Smooth muscle cell (in vitro differentiated cells): ENCODE data around the gene GTF2A1. TPM values are rescaled to one million over a fixed set of nuclear protein-coding genes. Genes with fewer than 3 reads are reported as not detected.

ENCODE experiments used
- DNase-seq: peaks from one replicate; lab custom pipeline; 2025; ENCODE audit not compliant: unreplicated experiment; lab: John Stamatoyannopoulos, UW
- H2AFZ ChIP-seq: fragments of 200-600 bp; sonication (generic); 2 replicates; pipeline ENCODE4 v1.6.0; 2016; ENCODE audit warnings: antibody characterized with exemption, low read depth, mild to moderate bottlenecking
- H3F3A ChIP-seq: fragments of 200-600 bp; sonication (generic); 2 replicates; pipeline ENCODE4 v1.6.0; 2017; ENCODE audit warnings: antibody characterized with exemption, low read depth
- H3K27ac ChIP-seq: fragments of 200-600 bp; sonication (generic); 2 replicates; pipeline ENCODE4 v1.5.1; 2016; ENCODE audit warnings: low read depth, mild to moderate bottlenecking
- H3K27me3 ChIP-seq: fragments of 200-600 bp; sonication (generic); 2 replicates; pipeline ENCODE4 v1.6.1; 2016; ENCODE audit warnings: low read depth, mild to moderate bottlenecking
- H3K36me3 ChIP-seq: fragments of 200-600 bp; sonication (generic); 2 replicates; pipeline ENCODE4 v1.5.1; 2016; ENCODE audit warnings: low read depth
- H3K4me1 ChIP-seq: fragments of 200-600 bp; sonication (generic); 2 replicates; pipeline ENCODE4 v1.5.1; 2016; ENCODE audit warnings: low read depth
- H3K4me2 ChIP-seq: fragments of 200-600 bp; sonication (generic); 2 replicates; pipeline ENCODE4 v1.6.0; 2016; ENCODE audit warnings: mild to moderate bottlenecking
- H3K4me3 ChIP-seq: fragments of 200-600 bp; sonication (generic); 2 replicates; pipeline ENCODE4 v1.5.1; 2016; ENCODE audit warnings: mild to moderate bottlenecking
- H3K79me2 ChIP-seq: fragments of 200-600 bp; sonication (generic); 2 replicates; pipeline ENCODE4 v1.6.0; 2016; ENCODE audit warnings: low read depth, mild to moderate bottlenecking
- H3K9ac ChIP-seq: fragments of 200-600 bp; sonication (generic); 2 replicates; pipeline ENCODE4 v1.6.0; 2016; ENCODE audit warnings: low read depth
- H3K9me3 ChIP-seq: fragments of 200-600 bp; sonication (generic); replicated peaks from 2 replicates; pipeline ENCODE4 v1.5.1; 2016; ENCODE audit warnings: low read depth
- H4K20me1 ChIP-seq: fragments of 200-600 bp; sonication (generic); 2 replicates; pipeline ENCODE4 v1.6.0; 2016; ENCODE audit warnings: low read depth
- CTCF ChIP-seq: fragments of 200-600 bp; sonication (generic); IDR thresholded peaks from 2 replicates; pipeline ENCODE4 v1.5.1; 2017; ENCODE audit warnings: borderline replicate concordance, mild to moderate bottlenecking, antibody characterized with exemption; ENCODE audit not compliant: insufficient read depth, poor library complexity, severe bottlenecking
- WGBS: methylation state at CpG from one replicate; pipeline ENCODE4 v1.1.7; 2016; ENCODE audit warnings: low lambda C conversion rate; 5-methylcytosine and 5-hydroxymethylcytosine counted together
- polyA plus RNA-seq: library from polyadenylated mRNA; unstranded; fragments of >200 nt; fragmentation: Nextera tagmentation; extraction: Ambion mirVana; gene quantifications from 2 replicates; pipeline ENCODE4 v1.2.1, GENCODE V29; 2016
- total RNA-seq: library from RNA; depleted of rRNA; stranded (reverse); fragments of >200 nt; gene quantifications from 2 replicates; pipeline ENCODE4 v1.2.3, GENCODE V29; 2014

Gene GTF2A1
- total and polyA plus RNA-seq, 2 experiments from 2014 or later: 4.7 to 39.4 TPM

DNA sequence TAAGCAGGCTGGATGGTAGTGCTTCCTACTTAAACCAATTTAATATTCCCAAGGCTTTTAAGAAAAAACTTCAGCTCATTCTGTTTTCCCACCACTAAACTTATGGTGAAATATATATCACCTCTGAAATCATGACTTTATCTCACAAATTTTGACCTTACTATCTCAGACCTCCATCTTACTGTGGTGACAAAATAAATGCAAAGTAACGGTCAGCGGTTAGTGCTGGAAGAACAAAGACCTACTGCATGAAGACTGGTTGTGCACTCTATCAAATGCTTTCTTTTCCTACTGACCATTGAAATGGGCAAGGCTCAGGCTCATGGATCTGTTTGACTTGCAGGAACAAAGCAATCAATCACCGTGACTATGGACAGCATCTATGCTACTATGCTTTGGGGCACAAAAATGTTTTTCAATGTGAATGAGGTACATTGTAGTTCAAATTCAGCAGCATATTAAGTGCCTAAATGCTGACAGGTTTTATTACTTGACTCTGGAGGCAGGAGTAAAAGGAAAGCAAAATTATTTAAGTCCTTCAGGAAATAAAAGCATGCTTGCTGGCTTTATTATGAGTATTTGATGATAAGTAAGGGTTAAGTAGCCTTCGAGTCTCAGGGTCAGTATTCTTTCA lies 43.1 kb upstream of the GTF2A1 start:
- Histone ChIP-seq H2AFZ (no peak overlapping the region), H3K9me3 (no peaks in the 10 kb centered on the region), H3K9ac (no peak overlapping the region), H3K4me3 (no peak overlapping the region), H3F3A (no peaks in the 10 kb centered on the region), H4K20me1 (no peaks in the 10 kb centered on the region), H3K4me1 (peaks cover 7% of the 10 kb centered on the region), H3K4me2 (no peak overlapping the region), H3K27me3 (peaks cover 4% of the 10 kb centered on the region), H3K79me2 (no peaks in the 10 kb centered on the region), H3K36me3 (no peaks in the 10 kb centered on the region), H3K27ac (no peak overlapping the region)
- TF ChIP-seq CTCF: no peak
- no peak for DNase-seq
- 90% methylated on average over 4 of the region's 4 CpGs for WGBS

DNA sequence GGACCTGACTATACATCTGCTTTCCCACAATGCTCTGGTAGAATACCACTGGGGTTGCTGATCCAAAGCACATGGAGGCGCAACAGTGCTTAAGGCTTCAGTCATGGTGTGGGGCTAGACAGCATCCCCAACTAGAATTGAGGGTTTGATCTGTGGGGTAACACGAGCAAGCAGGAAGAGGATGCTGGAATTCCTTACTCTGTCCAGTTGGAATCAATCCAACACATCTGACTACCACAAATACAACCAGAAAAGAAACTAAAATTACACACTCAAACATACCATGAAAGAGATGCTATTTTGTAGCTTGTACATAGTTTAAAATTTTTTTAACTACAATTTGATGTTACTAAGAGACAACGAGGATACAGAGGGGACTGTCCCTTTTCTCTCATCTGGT lies 40.4 kb upstream of the GTF2A1 start:
- no peak for TF ChIP-seq CTCF
- peaks cover 4% of the 10 kb centered on the region for H3K27me3 ChIP-seq
- H3K79me2 ChIP-seq: no peaks in the 10 kb centered on the region
- no peak overlapping the region for H3K9ac ChIP-seq
- no peak overlapping the region for H2AFZ ChIP-seq
- no peak overlapping the region for H3K4me3 ChIP-seq
- no peaks in the 10 kb centered on the region for H3K9me3 ChIP-seq
- DNase-seq: no peak
- H3K4me2 ChIP-seq: no peak overlapping the region
- no peak overlapping the region for H3K27ac ChIP-seq
- H4K20me1 ChIP-seq: no peaks in the 10 kb centered on the region
- H3F3A ChIP-seq: no peaks in the 10 kb centered on the region
- H3K36me3 ChIP-seq: no peaks in the 10 kb centered on the region
- no peaks in the 10 kb centered on the region for H3K4me1 ChIP-seq
- WGBS: 89% methylated on average over 3 of the region's 3 CpGs

DNA sequence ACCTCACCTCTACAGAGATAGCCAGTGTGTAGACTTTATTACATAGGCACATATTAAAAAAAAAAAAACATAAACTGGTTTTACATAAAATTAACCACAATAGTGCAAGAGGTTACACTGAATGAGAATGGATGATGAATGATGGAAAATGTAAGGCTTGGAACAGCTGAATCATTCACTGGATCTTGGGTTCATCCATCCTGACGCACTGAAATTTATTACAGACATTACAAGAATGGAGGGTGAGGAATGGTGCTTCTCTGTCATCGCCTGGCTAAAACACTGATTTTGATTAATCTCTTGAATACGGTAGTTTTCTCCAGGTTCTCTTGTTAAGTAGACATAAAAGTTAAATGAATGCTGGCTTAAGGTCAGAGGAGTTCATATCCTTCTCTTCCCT lies 40.0 kb upstream of the GTF2A1 start:
- no peak for DNase-seq
- Histone ChIP-seq H3K27ac (no peak overlapping the region), H2AFZ (no peak overlapping the region), H3K9ac (no peak overlapping the region), H3K9me3 (no peaks in the 10 kb centered on the region), H3K27me3 (peaks cover 4% of the 10 kb centered on the region), H3F3A (no peaks in the 10 kb centered on the region), H3K79me2 (no peaks in the 10 kb centered on the region), H3K36me3 (no peaks in the 10 kb centered on the region), H3K4me2 (no peak overlapping the region), H3K4me1 (no peaks in the 10 kb centered on the region), H3K4me3 (no peak overlapping the region), H4K20me1 (no peaks in the 10 kb centered on the region)
- no peak for TF ChIP-seq CTCF
- 72% methylated on average over 3 of the region's 3 CpGs for WGBS

- Histone ChIP-seq H3K4me3 (no peak overlapping the region), H3K27ac (no peak overlapping the region), H3K9ac (no peak overlapping the region), H2AFZ (no peak overlapping the region), H3K9me3 (no peaks in the 10 kb centered on the region), H3F3A (no peaks in the 10 kb centered on the region), H3K4me2 (no peak overlapping the region), H4K20me1 (no peaks in the 10 kb centered on the region), H3K36me3 (no peaks in the 10 kb centered on the region), H3K4me1 (no peaks in the 10 kb centered on the region), H3K27me3 (no peaks in the 10 kb centered on the region), H3K79me2 (no peaks in the 10 kb centered on the region)
- no peak for DNase-seq
- no peak for TF ChIP-seq CTCF
- 63% methylated on average over 2 of the region's 2 CpGs for WGBS
Measured at GRCh38 chr14:81256289-81256960, 35.7 kb upstream of the GTF2A1 start.
